Measurements from ENCODE around the gene APOBEC2.

APOBEC2 gene

GRCh38 chr6:41055149-41055548, 2.1 kb downstream of the APOBEC2 start:
- POLR2A ChIA-PET: no interaction called here
- no peak for TF ChIP-seq CTCF (IDR thresholded peaks at IDR 0.05; ENCODE audit: control extremely low read depth, extremely low read depth, low read depth, missing control alignments)
- peak; percentile 8 for DNase-seq (ENCODE audit: extremely low spot score)
- CTCF ChIA-PET: interaction anchor here (1.1 to 9.9 kb wide), 6 partner anchors 9 to 28 kb away, joined by 3 to 85 read pairs (median 6); partner anchors contain the start of genes TSPO2 and UNC5CL

DNA sequence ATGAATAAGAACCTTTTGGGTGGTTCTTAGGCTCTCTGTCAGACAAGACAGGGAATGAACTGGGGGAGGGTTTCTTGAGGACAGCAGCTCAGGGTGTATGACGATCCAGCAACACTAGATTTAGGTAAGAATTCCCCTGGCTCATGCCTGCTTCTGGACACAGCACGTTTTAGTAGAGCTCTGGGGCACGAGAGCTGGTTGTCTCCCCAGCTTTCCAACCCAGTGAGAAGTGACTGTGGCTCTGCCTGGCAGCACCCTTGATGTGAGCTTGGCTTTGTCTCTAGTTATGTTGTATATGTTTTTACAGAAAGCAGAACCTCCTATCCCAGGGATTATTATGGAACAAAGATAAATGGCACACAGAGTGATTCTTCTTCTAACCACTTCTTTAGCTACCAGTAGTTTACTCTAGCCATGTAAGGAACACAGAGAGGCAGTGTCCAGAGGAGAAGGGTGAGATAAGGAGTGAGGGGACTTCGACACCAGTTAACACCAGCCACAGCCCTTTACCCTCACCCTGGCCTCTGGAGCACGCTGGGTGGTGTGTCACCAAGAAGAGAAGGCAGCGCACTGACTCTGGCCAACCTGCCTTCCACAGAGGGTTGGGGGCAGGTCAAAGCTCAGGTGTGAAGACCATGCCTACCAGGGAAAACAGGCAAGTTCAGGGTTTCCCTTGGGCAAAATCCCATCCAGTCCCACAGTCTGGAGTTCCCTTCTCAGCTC, 3.9 kb downstream of the APOBEC2 start:
- POLR2A ChIA-PET: no interaction called here
- no peak for TF ChIP-seq CTCF (IDR thresholded peaks at IDR 0.05; ENCODE audit: control extremely low read depth, extremely low read depth, low read depth, missing control alignments)
- CTCF ChIA-PET: interaction anchor here (1.0 to 9.9 kb wide), 8 partner anchors 11 to 112 kb away, joined by 3 to 85 read pairs (median 6); partner anchors contain the start of genes TSPO2 and UNC5CL
- no peak for DNase-seq (ENCODE audit: extremely low spot score)

- POLR2A ChIA-PET: no interaction called here
- DNase-seq (ENCODE audit: extremely low spot score): no peak
- CTCF ChIA-PET: interaction anchor here (0.9 to 3.3 kb wide), 5 partner anchors 10 to 24 kb away, joined by 3 to 22 read pairs (median 3); partner anchors contain the start of gene UNC5CL
- no peak for TF ChIP-seq CTCF (IDR thresholded peaks at IDR 0.05; ENCODE audit: control extremely low read depth, extremely low read depth, low read depth, missing control alignments)
Observed at GRCh38 chr6:41058783-41059181, 5.8 kb downstream of the APOBEC2 start.

DNA sequence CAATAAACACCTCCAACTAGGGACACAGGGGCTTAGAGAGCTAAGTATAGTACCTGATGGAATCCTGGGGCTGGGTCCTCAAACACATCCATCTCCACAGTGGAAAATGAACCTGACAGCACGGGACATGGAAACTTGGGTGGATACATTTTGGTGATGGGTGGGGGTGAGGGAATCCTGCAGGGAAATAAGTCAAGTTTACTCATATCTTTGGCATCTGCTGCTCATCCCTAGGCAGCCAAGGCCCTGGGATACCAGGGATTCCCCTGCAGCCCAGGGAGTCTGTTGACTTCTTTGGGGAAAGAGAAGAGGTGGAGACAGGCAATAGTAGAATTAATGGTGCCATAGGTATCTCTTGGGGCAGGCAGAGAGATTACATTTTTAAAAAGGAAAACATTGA, 6.6 kb downstream of the APOBEC2 start:
- no peak for TF ChIP-seq CTCF (IDR thresholded peaks at IDR 0.05; ENCODE audit: control extremely low read depth, extremely low read depth, low read depth, missing control alignments)
- DNase-seq (ENCODE audit: extremely low spot score): no peak
- ChIA-PET CTCF (interaction anchor here (0.9 to 3.3 kb wide), 7 partner anchors 10 to 32 kb away, joined by 3 to 22 read pairs (median 4); partner anchors contain the start of gene UNC5CL), POLR2A (no interaction called here)

DNA sequence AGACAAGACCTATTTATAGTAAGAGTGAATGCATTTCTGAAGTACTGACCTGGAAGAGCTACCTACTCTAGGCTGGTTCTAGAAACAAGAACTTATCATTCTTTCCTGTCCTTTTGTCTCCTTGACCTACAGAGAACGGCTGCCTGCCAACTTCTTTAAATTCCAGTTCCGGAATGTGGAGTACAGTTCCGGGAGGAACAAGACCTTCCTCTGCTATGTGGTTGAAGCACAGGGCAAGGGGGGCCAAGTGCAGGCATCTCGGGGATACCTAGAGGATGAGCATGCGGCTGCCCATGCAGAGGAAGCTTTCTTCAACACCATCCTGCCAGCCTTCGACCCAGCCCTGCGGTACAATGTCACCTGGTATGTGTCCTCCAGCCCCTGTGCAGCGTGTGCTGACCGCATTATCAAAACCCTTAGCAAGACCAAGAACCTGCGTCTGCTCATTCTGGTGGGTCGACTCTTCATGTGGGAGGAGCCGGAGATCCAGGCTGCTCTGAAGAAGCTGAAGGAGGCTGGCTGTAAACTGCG, 8.3 kb downstream of the APOBEC2 start:
- ChIA-PET CTCF (interaction anchor here (3.3 kb wide), 1 partner anchor 8 kb away, joined by 22 read pairs; no protein-coding TSS in a partner anchor), POLR2A (no interaction called here)
- no peak for DNase-seq (ENCODE audit: extremely low spot score)
- TF ChIP-seq CTCF (IDR thresholded peaks at IDR 0.05; ENCODE audit: control extremely low read depth, extremely low read depth, low read depth, missing control alignments): no peak

- ChIA-PET CTCF (interaction anchor here (1.3 to 1.8 kb wide), 2 partner anchors 23 to 34 kb away, joined by 3 read pairs; partner anchors contain the start of gene UNC5CL), POLR2A (no interaction called here)
- no peak for DNase-seq (ENCODE audit: extremely low spot score)
- no peak for TF ChIP-seq CTCF (IDR thresholded peaks at IDR 0.05; ENCODE audit: control extremely low read depth, extremely low read depth, low read depth, missing control alignments)
Observed at GRCh38 chr6:41062056-41062455, 9.1 kb downstream of the APOBEC2 start.

Data from GM10248 (cell line).